ENCODE measurements around the gene CISD1.
A peak's percentile ranks its signal among the peaks of the same experiment; 100 is the strongest.

The CISD1 gene

DNA sequence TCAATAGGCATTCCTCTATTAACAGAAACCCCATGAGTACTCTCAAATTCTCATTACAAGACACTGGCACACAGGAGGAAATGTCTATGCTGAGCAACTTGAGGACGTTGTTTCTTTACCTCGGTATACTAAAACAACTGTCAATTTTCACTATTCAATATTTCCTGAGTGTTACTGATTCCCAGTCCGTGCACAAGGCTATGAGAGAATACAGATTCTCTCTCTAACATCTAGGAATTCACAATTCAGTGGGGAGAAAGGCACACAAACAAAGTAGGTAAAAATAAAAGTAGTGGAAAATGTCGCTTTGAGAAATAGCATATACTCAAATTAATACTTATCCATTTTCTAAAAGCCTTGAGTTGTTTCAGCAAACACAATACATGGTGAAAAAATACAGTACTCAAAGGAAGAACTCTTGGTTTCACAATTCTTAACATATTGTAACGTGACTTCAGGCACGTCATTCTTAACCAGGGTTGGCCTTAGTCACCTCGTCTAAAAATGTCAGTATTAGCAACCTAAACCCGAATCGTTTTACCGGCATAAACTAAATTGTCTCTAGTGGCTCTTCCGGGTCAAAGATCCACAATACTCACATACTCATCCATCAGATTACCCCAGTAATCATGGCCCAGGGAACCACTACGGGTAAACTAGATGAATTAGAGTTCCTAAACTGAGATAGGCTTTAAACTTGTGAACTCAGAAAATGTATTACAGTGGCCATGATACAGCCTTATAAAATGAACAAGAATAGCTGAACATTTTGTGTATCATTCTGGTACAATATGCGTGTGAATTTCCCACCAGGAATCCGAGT lies 2.7 kb upstream of the CISD1 start:
- peak; percentile 20 for DNase-seq (ENCODE audit: low spot score)

DNA sequence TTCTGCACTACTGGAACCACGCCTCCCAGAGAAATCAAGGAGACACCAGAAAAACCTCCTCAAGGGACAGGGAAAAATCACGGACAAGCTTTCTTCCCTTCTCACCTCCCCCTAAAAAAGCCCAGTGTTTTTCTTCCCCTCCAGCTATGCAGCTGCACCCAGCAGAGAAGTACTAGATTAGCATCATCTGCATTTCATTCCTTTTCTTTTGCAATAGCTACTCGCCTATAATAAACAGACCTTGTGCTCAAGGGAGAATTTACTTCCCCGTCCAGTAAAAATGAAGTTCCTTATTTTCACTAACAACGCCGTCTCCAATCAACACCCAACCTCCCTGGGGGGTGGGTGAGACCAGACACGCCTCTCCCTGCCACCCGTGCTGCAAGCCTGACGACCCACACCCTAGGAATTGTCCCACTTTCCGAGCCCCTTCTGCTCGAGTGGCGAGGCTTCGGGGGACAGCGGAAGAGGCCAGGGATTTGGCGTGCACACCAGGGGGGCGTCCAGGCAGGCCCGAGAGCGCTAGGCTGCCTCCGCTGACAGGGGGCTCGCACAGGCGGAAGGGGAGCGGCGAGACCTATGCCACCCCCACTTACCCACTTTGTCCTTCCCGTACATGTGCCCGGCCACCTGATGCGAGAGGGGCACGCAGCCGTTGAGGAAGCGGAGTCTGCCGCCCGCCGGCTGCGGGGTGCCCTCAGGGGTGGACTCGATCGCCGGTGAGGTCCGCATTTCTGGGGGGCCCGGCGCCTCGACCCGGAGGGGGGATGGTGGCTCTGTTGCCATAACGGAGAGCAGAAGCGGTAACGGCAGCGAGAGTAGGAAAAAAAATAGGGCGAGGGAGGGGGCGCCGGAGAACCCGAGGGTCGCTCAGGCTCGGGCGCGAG lies 1.9 kb upstream of the CISD1 start:
- DNase-seq (ENCODE audit: low spot score) = peak; percentile 32

DNA sequence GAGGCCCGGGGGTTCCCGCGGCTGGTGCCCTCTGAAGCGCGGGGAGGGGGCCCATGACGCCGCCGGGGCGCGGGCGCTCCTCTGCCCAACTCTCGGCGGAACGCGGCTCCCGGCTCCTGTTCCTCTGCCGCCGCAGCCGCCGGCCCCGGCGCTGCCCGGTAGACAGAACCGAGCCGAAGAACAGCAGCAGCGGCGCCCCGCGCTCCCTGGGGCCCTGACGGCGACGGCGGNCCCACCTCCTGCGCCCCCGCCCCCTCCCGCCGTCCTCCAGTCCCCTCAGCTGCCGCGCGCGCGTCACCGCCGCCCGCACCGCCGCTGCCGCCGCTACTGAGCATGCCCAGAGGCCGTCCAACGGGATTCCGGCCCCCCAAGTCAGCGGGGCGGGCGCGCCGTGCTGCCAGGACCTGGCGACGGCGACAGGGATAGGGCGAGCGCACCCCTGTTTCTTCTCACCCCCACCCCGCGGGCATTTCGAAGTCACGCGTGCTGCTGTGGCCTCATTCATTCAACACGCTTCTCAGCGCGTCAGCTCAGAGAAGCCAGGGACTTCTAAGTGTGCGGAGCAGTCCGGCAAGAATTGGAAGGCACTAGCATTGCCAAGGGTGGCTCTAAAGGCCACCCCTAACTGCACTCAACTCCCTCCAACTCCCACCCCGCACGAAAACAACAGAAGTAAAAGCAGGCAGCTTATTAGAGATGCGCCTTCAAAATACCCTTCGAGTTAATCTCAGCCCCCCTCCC lies 1.1 kb upstream of the CISD1 start, which contains the start of gene IPMK:
Gene IPMK (minus strand): TSS at position 182 of the 741 bp plus-strand sequence. CDS start 283 bp downstream, outside the sequence.
- DNase-seq (ENCODE audit: low spot score) = peak; percentile 33

DNA sequence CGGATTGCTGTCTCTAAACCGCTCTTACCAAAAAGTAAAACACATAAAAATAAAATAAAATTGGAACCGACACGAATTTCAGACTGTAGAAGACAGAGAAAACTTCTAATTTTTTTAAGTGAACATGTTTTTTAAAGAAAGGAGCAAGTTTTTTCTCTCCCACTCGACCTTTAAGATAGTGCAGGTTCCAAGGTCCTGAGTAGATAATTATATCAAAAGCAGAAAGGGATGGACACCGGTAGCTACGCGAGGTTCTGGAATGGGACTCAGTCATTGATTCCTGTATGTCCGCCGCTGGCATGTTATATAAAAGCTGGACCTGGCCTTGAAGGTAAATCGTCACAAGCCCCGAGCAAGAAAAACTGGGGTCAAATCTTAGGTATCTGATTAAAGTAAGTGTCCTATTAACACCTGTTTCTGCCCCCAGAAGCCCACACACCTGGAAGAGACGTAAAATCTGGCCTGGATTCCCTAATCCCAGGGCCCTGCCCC lies 462 bp upstream of the CISD1 start:
- no peak for DNase-seq (ENCODE audit: low spot score)

DNA sequence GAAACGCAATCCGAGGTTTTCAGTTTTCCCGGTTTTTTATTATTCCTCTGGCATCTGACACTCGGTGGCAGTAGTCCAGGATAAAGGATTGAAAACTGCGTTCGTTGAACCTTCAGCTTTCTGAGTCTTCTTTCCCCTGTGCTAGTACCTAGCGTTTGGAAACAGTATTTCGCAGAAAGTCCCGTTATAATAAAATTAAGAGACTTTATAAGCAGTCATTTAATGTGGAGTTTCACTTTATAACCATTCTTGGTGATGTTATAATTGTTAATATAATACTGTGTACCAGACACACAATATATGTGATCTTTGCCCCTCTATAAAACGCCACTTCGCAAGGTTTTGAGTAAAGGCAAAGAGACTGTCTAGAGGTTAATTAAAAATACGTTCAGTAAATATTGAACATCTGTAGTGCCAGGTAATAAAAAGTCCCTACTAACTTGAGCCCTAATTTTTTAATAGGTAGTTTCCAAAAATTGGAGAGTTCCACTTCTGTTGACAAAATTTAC lies 874 bp downstream of the CISD1 start:
- DNase-seq (ENCODE audit: low spot score) = no peak

DNA sequence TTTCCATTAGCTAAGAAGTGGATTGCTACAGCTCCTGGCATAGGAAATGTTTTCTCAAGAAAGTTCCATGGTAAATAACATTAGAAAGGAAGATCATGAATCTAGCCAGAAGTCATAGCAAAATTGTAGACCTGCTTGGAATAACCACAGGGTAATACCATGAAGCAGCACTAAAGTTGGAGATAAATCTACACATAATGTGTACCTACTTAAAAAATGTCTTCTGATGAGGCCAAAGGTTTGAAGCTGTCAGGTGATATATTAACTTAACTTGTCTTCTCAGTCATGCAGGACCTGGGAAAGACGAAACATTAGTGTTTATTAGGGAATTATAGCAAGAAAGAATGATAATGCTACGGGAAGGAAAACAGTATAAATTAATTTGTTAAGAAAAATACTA lies 6.3 kb downstream of the CISD1 start:
- no peak for DNase-seq (ENCODE audit: low spot score)

DNA sequence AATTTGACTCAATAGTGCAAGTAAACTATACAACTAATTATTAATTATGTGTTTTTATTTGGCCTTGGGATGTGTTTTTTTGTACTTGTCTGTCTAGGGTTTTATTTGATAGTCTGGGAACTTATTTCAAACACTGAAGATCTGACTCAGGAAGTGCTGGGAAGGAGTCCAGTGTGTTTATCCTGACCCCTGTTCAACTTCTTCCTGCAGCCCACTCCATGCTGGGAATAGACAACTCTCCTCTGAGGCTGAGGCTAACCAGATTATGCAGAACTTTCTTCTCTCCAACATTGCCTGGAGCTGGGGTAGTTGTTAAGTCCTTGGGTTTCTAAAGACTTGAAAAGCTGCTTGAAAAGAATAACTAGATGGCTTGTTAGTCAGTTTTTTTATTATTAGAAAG lies 6.9 kb downstream of the CISD1 start:
- DNase-seq (ENCODE audit: low spot score) = no peak

DNA sequence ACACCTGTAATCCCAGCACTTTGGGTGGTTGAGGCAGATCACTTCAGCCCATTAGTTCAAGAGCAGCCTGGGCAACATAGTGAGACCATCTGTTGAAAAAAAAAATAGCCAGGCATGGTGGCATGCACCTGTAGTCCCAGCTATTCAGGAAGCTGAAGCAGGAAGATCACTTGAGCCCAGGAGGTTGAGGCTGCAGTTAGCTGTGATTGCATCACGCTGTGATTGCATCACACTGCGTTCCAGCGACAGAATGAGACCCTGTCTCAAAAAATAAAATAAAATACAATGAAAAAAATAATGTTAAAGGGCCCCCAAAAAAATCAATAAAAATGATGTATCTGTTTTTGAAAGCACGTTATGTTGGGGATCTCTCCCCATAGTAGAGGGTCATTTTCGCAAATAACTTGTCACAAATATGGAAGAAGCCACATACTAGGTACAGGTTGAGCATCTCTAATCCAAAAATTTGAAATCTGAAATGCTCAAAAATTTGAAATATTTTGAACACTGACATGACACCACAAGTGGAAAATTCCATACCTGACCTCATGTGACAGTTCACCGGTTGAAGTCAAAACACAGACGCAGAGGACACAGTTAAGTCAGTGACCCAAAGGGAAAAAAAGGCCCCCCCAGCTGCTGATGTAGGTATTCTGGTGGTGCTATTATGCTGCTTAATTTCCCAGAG lies 9.5 kb downstream of the CISD1 start:
- DNase-seq (ENCODE audit: low spot score) = no peak

DNA sequence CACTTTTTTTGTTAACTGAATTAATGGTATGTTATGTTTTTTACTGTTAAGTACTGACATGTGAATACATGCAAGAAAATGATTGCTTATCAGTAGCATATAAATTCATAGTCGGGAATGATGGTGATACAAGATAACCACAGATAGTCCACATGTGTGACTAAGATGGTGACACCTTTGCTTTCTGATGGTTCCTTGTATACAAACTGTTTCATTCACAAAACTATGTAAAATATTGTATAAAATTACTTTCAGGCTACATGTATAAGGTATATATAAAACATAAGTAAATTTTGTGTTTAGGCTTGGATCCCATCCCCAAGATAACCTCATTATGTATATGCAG lies 10.0 kb downstream of the CISD1 start:
- DNase-seq (ENCODE audit: low spot score) = no peak

DNA sequence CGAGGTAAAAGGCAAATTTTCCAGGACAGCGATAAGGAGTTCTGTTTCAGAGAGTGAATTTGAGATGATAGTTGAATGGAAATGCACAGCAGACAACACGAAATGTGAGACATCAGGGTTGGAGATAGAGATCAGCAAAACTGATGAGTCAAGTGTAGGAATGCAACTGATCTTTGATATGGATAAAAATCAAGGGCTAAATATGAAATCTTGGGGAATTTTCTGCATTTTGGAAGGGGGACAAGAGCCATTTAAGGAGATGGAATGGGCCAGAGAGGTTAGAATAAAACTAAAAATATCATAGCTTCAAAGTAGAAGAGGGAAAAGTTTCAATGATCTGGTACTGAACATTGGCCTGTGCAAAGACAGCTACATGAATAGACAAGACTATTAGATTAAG lies 11.5 kb downstream of the CISD1 start:
- no peak for DNase-seq (ENCODE audit: low spot score)

DNA sequence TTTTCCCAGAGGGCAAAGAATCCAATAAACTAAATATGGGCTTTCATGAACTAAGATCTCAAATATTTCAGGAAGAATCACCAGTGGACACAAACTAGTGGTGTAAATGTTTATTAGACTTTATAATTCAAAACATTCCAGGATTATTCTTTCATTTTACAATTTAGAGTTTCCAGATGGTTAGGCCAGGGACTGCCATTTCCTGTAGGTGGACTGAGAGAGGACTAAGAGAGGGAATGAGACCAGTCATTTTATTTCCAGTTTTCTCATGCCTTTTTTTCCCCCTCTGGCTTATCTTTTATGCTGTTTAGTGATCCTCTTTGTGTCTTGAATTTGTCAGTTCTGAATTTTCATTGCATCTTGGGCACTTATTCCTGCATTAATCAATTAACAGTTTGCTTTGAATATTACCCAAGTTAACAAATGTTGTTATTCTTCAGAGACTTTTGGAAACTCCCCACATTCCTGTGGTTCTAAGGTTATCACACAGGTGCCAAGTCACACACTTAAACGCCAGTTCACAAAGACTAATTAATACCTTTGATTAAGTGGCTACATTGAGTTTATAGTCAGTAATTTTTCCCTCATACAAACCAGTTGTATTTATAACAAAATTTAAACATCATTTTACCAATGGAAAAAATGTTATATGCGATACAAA lies 12.3 kb downstream of the CISD1 start:
- DNase-seq (ENCODE audit: low spot score) = no peak

DNA sequence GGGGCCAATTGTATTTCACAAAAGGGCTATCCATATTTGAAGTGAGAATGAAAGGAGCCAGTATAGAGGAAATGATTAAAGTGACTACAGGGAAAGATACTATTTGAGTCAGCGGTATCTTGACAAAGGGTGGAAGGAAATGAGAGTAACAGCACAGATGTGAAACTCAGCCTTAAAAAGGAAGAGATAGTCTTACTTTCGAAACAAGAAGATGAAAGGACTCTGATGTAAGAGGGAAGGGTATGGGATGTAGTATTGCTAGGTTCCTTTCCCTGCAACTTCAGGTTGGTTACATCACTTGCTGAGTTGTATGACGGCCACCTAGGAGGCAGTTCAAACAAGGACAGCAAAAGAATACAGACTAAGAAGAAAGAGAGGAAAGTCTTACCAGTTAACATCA lies 13.7 kb downstream of the CISD1 start:
- DNase-seq (ENCODE audit: low spot score) = no peak

DNA sequence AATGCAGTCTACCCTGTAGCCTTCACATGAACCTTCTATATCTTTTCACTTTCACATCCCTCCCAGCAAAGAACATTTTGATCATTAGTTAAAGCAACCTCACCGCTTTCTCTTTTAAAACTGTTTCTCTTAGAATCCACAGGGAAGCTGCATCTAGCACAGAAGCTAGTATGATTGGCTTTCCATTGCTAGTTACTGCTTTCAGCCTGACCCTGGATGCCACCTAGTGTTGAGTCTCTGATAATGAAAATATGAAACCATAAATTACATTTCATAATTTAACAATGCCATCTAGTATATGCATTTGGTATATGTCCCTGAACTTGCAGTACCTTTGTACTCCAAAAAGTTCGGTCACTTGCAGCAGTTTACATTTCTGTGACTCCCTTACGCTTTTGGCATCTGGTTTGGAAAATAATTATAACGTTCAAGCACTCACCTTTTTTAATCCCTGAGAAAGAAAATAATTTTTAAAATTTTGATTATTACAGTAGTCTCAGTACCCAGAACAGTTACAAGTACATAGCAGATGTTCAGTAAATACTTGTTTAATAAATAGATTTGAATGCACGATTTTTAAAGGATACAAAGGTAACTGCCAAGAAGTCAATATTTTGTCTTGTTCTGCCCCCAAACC lies 22.7 kb downstream of the CISD1 start:
- peak; percentile 5 for DNase-seq (ENCODE audit: low spot score)

DNA sequence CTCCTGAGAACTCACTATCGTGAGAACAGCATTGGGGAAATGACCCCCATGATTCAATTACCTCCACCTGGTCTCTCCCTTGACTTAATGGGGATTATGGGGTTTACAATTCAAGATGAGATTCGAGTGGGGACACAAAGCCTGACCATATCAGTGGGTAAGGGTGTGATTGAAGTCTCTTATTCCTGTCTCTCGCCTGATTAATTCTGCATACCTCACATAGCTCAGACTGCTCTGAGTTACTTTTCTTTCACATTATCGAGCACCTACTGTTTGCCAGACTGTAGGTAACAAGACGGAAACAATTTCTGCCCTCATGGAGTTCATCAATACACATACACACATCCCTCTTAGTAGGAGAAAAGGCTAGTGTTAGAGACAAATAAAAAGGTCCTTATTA lies 25.0 kb downstream of the CISD1 start:
- DNase-seq (ENCODE audit: low spot score) = no peak

DNA sequence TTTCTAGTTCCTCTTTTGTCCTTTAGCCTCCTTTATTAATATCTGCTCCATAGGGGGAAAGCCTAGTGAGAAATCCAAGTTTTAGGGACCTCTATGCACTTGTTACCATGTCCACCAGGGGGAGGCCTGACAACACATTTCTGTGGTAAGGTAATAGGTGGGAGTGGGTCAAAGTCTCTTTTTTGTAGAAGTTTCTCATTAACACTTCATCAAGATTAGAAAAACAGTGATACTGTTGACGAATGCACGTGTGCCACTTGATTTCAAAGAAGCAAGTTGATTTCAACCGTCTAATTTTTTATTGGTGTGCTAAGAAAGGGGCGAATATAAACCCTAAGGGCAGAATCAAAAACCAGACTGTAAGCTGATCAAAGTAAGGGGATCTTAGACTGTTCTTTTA lies 30.6 kb downstream of the CISD1 start:
- DNase-seq (ENCODE audit: low spot score) = peak; percentile 16

DNA sequence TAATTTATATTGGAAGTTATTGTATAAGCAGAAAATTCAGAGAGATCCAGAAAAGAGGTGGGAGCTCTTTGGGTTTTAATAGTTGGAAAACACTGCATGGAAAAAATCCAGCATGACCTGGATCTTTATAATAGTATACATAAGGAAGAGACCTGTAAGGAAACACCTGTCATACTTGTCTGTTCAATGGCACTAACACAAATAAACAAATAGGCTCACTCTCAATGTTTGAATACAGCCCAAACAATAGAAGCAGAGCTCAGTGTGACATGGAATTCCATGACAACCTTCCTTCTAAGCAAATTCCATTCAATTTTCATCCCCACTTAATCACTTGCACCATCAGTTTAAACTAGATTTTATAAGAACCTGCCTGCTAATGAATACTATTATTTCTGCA lies 31.7 kb downstream of the CISD1 start:
- no peak for DNase-seq (ENCODE audit: low spot score)

DNA sequence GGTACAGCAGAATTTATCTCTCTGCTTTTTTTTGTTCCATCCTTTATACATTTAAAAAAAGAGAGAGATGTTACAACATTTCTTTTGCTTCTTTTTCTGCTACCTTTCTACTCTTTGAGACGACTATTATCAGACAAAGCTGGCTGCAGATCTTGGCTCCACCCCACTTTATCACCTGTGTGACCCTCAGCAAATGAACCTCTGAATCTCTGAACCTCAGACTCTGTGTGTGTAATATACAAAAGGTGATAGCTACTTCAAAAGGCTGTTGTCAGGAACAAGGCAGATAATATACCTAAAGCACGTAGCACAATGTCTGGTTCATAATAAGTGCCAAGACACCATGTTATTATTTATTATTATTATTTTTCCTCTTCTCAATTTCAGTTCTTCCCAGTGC lies 33.3 kb downstream of the CISD1 start:
- no peak for DNase-seq (ENCODE audit: low spot score)

DNA sequence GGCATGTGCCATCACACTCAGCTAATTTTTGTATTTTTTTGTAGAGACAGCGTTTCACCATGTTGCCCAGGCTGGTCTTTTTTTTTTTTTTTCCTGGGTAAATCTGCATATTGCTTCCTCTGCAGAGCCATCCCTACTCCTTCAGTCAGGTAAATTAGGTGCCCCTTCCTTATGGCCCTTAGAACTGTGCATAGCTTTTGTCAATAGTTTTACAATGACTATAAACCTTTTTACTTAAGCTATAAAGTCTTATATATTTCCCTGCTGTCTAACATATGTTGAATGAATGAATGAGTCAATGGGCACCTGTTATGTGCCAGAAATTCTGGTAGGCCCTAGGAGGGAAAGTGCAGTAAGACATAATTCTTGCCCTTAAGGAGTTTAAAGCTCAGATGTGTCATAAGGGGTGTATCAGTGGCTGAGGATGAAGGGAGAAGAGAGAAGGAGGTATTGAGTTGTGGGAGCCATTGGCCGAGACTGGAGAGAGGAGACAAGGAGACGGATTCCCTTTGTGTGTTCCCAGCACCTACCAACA lies 35.2 kb downstream of the CISD1 start:
- DNase-seq (ENCODE audit: low spot score) = no peak

DNA sequence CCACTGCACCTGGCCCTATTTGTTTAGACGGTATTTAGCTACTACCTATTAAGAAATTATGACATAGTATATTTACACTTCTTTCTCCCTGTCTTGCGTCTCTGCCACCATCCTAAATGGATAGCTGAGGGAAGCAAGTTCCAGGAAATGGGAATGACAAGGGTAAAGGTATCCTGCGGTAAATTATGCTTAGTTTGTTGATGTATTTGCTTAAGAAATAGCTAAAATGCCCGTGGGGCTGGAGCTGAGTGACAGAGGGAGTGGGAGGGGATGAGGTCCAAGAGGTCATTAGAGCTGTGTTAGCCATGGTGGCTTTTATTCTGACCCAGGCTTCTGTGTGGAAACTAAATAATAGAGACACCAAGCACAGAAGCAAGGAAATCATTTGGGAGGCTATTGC lies 36.9 kb downstream of the CISD1 start:
- peak; percentile 18 for DNase-seq (ENCODE audit: low spot score)

DNA sequence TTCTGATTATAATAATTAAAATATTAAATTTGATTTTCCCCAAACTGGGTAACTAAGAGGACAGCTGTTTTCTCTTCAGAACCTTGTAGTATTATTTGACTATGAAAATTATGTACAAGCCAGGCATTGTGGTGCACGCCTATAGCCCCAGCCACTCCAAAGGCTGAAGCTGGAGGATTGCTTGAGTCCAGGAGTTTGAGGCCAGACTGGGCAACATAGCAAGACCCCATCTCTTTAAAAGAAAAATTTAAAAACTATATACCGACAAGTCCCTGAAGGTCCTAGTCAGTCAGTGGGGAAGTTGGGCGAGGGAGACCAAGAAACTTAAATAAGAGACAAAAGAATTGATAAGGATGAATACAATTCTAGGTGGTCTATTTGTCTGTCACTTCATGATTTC lies 38.7 kb downstream of the CISD1 start:
- DNase-seq (ENCODE audit: low spot score) = no peak

Data from HuH-7.5 (cell line).